Measurements from ENCODE around the gene PRRT1B.
A peak's percentile ranks its signal among the peaks of the same experiment; 100 is the strongest.
"Not testable (repeated sequence)": the region's sequence is repeated elsewhere in the genome, so short reads cannot be mapped to it uniquely, and the experiment has no call there.

PRRT1B gene

DNA sequence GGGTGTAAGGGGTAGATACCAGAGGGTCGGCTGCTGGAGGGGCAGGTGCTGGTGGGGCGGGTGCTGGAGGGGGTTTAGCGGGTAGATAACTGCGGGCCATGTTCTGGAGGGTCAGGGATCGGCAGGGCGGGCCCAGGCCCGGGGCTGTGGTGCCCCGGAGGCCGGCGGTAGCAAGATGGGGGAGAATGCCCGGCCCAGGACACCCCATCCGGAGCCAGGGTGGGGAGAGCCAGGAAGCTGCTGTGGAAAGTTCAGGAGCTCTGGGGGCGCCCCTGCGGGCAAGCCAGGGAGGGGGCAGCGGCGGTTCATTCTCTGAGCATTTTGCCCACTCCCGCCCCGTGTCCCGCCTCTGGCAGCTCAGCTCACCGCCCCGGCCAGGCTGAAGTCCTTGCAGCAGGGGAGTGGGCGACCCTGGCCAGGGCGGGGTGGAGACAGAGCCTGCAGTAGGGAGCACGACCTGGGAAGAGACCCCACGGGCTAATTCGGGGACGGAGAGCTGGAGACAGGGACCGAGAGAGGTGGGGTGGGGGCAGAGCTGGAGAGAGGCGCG is 538 bp downstream of the PRRT1B start:
- H3K4me3 ChIP-seq (ENCODE audit: low read depth, low read length), result no peak overlapping the region
- DNase-seq (ENCODE audit: low read depth), result no peak

DNA sequence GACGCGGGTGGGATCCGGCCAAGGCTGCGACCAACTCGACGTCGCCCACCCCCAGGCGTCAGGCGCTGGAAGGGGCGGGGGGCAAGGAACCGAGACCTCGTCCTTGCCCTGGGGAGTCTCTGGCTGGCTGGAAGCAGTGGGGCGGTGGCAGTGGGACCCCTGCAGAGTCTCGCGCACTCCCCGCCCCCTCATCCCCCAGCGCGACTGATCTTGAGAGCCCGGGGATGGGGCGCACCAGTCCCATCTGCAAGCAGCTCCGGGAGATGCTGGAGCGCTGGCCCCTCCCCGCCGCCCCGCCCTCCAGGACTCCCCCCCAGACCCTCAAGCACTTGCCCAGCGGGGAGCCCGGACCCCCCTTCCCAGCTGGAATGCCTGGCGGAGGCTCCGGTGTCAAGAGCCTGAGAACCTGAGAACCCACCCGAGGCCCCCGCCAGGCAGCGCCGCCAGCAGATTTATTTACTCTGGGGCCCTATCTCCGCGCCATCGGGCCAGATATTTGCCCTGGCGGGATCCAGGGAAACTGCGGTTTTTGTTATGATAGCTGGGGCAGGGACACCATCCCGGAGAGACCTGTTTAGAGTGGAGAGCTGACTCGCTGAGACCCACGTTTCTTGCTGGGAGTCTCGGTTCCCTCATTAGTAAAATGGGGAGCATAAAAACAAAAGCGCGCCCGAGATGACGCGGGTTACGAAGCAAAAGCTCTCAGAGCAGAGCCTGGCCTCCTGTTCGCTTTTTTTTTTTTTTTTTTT is 1.2 kb downstream of the PRRT1B start:
- peak overlapping the region; percentile 27 for H3K4me3 ChIP-seq (ENCODE audit: low read depth, low read length)
- DNase-seq (ENCODE audit: low read depth), result no peak

DNA sequence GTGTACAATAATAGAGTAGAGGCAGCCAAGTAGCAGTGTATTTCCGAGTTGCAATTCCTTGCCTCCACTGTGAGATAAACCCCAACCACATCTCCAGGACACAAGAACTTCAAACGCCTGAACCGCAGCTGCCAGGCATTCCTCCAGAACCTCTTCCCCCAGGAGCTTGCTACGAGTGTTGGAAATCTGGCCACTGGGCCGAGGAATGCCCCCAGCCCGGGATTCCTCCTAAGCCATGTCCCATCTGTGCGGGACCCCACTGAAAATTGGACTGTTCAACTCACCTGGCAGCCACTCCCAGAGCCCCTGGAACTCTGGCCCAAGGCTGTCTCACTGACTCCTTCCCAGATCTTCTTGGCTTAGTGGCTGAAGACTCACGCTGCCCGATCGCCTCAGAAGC is 3.9 kb downstream of the PRRT1B start:
- H3K4me3 ChIP-seq (ENCODE audit: low read depth, low read length); DNase-seq (ENCODE audit: low read depth): not testable (repeated sequence)

DNA sequence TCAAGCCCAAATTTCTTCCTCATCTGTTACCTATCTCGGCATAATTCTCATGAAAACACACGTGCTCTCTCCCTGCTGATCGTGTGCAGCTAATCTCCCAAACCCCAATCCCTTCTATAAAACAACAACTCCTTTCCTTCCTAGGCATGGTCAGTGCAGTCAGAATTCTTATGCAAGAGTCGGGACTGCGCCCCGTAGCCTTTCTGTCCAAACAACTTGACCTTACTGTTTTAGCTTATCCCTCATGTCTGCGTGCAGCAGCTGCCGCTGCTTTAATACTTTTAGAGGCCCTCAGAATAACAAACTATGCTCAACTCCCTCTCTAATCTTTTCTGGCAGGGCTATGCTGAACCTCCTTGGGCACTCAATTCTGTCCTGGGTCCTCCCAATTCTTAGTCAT is 5.1 kb downstream of the PRRT1B start:
- not testable (repeated sequence) for DNase-seq (ENCODE audit: low read depth); H3K4me3 ChIP-seq (ENCODE audit: low read depth, low read length)

GRCh38 chr9:131552030-131552429 is 6.7 kb downstream of the PRRT1B start:
- DNase-seq (ENCODE audit: low read depth), result no peak
- no peak overlapping the region for H3K4me3 ChIP-seq (ENCODE audit: low read depth, low read length)

DNA sequence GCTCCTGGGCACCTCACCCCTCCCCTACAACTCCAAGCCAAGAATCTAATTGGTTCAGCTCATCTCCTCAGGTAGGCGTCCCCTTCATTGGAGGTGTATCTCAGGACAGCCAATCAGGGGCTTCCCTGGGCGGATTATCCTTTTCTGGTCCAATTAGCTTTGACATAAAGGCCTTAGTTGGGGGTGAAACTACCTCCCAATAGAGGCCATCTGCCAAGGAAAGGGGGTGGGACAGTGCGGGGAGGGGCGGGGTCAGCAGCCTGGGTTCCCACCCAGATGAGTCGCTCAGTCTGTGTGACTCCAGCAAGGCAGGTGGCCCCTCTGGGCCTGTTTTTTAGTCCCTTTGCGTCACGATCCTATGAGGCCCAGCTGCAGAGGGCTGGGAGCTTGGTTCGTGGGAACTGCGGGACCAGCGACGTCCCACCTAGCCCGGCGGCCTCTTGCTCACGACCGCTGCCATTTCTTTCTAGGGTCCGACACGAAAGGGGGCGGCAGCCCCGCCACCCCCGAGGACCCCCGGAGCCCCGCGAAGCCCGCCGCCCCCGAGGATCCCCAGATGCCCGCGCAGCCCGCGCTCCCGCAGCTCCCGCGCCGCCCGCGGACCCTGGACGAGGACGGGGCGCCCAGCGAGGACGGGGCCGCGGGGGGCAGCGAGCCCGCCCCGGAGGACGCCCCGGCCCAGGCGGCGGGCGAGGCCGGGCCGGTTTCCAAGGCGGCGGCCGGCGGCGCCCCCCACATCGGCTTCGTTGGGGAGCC is 8.9 kb downstream of the PRRT1B start:
- no peak for DNase-seq (ENCODE audit: low read depth)

GRCh38 chr9:131554843-131555351 is 9.6 kb downstream of the PRRT1B start:
- no peak overlapping the region for H3K4me3 ChIP-seq (ENCODE audit: low read depth, low read length)
- DNase-seq (ENCODE audit: low read depth), result no peak

More for the DNA sequence above, 8.9 kb downstream of the PRRT1B start:
- H3K4me3 ChIP-seq (ENCODE audit: low read depth, low read length), result no peak overlapping the region

DNA sequence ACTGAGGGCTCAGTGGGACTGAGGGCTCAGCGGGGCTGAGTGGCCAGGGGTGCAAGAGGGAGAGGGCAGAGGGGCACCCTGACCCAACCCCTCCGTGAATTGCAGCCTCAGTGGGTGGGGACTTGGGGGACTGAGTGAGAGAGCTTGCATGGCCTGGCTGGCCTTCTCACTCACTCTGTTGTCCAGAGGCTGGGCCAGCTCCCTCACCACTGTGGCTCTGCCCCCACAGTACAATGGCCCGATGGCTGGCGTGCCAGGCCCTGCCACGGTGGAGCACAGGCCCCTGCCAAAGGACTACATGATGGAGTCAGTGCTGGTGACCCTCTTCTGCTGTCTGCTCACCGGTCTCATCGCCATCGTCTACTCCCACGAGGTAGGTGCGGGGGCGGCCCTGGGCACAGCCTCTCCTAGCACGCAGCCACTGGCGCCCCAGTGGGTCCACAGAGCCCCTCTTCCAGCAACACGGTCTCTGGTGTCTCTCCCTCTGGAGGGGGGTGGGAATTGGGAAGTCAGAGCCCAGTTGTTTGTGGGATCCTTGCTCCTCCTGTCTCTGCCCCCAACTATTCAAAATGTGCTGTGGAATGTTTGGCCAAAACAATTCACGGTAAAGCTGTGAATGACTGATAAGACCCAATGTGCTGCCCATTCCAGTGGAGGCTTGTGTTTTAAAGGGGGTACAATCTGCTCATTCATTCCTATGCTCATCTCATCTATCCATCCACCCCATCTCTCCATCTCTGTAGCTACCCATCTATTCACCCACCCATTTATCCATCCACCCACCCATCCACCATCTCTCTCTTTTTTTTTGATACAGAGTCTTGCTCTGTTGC is 10.7 kb downstream of the PRRT1B start:
- no peak overlapping the region for H3K4me3 ChIP-seq (ENCODE audit: low read depth, low read length)
- DNase-seq (ENCODE audit: low read depth), result no peak

DNA sequence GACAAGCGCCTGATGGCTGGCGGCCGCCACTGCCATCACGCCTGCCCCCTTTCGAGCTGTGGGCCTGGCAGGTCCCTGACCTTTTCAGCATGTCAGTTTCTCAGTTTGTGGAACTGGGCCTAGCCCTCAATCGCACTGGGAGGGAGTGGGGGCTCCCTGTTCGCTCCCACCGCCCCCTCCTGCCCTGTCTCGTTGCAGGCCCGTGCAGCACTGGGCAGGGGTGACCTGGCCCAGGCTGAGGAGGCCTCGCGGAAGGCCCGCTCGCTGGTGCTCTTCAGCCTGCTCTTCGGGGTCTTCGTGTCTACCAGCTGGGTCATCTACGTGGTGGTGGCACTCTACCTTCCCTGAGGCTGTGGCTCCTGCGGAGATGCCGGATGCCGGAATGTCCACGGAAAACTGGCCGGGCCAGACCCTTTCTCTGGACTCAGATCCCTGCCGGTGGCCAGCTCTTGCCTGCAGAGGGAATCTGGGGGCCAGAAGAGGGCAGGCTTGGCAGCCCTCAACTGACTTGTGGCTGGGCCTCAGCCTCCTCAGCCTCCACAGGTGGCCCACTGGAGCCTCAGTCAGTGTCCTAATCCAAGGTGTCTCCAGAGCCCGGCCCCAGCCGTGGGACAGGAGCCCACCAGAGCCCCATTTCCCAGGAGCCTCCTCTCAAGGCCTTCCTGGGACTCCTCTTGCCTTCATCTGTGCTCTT is 12.7 kb downstream of the PRRT1B start:
- H3K4me3 ChIP-seq (ENCODE audit: low read depth, low read length), result no peak overlapping the region
- DNase-seq (ENCODE audit: low read depth), result no peak

- DNase-seq (ENCODE audit: low read depth), result no peak
- H3K4me3 ChIP-seq (ENCODE audit: low read depth, low read length), result no peak overlapping the region
These were observed 14.2 kb downstream of the PRRT1B start for GRCh38 chr9:131559421-131560000.

GRCh38 chr9:131562032-131562959 is 17.0 kb downstream of the PRRT1B start:
- no peak for DNase-seq (ENCODE audit: low read depth)
- no peak overlapping the region for H3K4me3 ChIP-seq (ENCODE audit: low read depth, low read length)

- DNase-seq (ENCODE audit: low read depth), result no peak
- H3K4me3 ChIP-seq (ENCODE audit: low read depth, low read length), result no peak overlapping the region
These were observed 20.0 kb downstream of the PRRT1B start for GRCh38 chr9:131565369-131565768.

DNA sequence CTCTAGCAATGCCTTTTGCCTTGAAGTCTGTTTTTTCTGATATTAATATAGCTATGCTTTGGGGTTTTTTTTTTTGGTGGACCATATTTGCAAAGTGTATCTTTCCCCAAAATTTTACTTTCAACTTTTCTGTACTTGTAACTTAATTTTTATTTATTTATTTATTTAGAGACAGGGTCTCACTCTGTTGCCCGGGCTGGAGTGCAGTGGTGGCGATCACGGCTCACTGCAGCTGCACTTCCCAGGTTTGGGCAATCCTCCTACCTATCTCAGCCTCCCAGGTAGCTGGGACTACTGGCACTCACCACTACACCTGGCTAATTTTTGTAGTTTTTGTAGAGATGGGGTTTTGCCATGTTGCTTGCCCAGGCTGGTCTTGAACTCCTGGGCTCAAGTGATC is 20.8 kb downstream of the PRRT1B start:
- H3K4me3 ChIP-seq (ENCODE audit: low read depth, low read length), result no peak overlapping the region
- no peak for DNase-seq (ENCODE audit: low read depth)

GRCh38 chr9:131567910-131568309 is 22.6 kb downstream of the PRRT1B start:
- no peak for DNase-seq (ENCODE audit: low read depth)
- H3K4me3 ChIP-seq (ENCODE audit: low read depth, low read length), result no peak overlapping the region

DNA sequence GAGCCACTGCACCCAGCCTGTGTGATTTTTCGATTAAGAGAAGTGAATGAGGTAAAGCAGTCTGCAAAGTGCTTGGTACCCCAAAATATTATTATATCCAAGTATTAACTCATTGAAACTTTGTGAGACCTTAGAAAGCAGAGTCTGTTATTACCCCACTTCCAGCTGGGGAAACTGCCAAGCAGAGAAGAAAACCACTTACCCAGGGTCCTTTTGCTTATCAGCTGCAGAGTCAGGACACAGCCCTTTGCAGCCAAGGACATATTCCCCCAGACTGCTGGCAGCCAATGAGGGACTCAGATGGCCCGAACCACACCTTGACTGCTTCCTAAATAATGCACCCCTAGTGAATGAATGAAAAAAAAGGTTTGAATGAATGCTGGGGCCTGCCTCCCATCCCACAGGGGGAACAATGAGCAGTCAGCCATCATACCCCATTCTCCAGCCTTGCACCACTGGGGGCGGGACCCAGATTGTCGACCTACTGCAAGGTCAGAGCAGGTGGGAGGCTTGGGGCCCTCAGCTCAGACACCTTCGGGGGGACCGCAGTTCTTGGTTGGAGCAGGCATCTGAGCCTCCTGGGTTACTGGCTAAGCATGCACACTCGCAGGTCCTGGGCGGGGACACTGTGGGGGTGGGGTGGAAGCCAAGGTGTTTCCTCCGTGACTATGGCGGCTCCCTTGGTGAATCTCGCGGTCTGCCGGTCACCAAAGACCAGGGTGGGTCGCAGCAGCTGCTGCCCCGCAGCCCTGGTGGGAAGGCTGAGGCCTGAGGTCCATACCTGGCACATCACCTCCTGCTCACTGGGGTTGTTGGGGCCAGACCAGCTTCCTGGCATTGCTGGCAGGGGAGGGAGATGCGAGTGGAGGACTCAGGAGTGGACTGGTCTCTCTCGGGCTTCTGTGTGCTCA is 29.7 kb downstream of the PRRT1B start:
- no peak overlapping the region for H3K4me3 ChIP-seq (ENCODE audit: low read depth, low read length)
- DNase-seq (ENCODE audit: low read depth), result no peak

- no peak for DNase-seq (ENCODE audit: low read depth)
- no peak overlapping the region for H3K4me3 ChIP-seq (ENCODE audit: low read depth, low read length)
These were observed 30.9 kb downstream of the PRRT1B start for GRCh38 chr9:131575946-131576853.

Measured in skeletal muscle cell (primary cell).